ENCODE measurements around the gene SERF1A.
"Not testable (repeated sequence)": the region's sequence is repeated elsewhere in the genome, so short reads cannot be mapped to it uniquely, and the experiment has no call there.

The SERF1A gene
- total RNA-seq = 0 to 0.24 (median 0) reads per million in 18 experiments

DNA sequence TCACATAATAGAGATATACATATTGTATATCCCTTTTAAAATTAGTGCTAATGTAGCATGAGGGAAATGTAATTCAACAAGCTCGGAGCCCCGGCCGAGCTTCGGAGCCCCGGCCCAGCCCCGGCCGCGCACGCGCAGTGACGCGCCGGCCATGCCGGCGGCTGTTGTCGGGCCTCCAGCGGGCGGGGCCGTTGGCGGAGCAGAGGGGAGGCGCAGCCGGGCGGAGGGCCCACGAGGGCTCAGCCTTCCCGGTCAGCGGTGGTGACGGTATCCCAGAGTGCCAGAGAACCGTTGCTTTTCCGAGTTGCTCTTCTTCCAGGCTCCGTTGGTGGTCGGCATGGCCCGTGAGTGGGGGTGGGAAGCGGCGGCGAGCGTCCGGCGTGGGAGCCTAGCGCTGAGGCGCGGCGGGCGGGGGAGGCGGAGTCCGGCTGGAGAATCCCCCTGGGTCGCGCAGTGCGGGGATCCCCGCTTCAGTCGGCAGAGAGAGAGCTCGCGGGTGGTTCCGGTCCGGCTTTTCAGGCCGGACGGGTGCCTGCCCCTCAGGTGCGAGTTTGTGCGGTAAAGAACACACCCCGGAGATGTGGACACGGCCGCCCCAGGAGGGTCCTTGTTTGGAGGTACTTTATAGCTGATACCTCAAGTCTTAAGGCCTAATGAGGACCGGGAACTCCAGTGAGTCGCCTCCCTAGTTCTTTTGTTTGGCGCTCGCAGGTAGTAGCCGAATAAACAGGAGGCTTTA, at the start of gene SERF1A:
SERF1A (plus strand) TSS at position 137 of the 739 bp plus-strand sequence; CDS start at position 338, 201 bp downstream.
- DNase-seq = not testable (repeated sequence)

DNA sequence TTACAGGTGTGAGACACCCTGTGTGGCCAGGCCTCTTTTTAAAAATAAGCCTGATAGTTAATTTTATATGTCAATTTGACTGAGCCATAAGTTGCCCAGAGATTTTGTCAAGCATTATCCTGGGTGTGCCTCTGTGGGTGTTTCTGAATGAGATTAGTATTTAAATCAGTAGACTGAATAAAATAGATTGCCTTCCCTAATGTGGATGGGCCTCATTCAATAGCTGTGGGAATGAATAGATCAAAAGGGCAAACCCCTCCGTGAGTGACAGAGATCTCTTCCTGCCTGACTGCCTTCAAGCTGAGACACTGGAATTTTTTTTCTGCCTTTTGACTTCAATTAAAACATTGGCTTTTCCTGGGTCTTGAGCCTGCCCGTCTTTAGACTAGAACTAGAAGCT, 33.7 kb upstream of the SERF1A start:
- DNase-seq = not testable (repeated sequence)

DNA sequence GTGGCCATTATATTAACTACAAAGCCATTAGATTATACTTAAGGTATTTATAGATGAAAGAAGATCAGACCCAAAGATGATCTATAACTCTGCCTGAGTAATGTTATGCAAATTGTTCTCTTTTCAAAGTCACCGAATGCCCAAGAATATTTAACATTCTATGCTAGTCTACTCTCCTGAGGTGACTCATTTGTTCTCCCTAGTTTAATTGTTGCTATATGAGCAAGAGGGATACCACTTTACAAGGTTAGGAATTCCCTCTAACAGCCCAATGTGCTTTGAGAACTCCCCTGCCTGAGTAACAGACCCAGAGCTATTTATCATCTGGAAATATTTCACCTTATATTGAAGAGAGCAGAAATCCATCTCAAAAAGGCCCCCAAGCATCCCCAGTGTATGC, 29.8 kb upstream of the SERF1A start:
- not testable (repeated sequence) for DNase-seq

DNA sequence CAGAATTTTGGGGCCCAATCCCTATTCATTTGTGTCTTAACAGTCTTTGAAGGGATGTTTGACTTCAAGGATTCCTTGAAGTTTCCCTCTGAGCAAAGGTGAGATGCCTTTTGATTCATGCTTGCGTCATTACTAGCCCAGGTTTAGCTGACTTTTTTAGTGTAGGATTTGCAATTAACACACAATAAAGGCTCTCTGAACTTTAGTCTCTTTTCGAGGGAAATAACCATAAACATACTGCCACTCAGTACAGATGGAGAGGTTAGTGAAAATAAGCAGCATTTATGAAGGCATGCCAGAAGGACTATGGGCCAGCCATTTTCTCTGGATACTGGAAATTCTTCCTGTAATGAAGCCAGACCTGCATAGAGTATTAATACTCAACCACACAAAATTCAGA, 4.4 kb upstream of the SERF1A start:
- DNase-seq = not testable (repeated sequence)

DNA sequence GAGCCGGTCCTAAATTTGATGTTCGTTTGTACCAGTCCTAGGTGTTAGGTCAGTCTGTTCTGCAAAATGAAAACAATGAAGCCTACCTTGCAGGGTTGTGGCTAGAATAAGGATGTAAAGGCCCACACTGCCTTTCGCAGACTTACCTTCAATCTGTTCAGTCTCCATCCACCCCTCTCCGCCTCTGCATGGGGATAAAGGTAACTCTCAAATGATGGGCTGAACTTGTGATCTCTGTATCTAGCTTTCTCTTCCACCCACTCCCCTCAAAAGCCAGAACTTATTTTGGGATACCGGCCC, 753 bp downstream of the SERF1A start:
- DNase-seq = not testable (repeated sequence)

DNA sequence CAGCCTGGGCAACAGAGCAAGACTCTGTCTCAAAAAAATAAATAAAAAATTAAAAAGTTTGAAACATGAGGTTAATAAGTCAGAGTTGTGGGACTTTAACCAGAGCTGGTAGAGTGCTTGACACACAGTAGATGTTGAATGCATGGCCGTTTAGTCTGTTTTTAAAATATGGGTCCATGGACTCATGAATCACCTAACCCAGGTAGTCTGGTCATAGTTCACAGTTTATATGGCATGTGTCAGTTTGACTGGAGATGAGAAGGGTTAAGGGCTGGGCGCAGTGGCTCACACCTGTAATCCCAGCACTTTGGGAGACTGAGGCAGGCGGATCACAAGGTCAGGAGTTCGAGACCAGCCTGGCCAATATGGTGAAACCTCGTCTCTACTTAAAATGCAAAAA, 6.2 kb downstream of the SERF1A start:
- not testable (repeated sequence) for DNase-seq

DNA sequence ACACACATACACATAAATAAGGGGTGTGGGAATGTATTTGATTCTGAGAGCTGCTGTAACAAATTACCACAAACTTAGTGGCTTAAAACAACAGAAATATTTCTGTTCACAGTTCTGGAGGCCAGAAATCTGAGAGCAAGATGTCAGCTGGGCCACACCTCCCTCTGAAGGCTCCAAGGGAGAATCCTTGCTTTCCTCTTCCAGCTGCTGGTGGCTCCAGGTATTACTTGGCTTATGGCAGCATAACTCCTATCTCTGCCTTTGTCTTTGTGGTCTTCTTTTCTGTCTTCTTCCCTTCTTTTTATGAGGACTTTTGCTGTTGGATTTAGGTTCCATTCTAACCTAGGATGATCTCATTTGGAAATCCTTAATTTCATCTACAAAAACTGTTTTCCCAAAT, 16.4 kb downstream of the SERF1A start:
- DNase-seq = not testable (repeated sequence)

DNA sequence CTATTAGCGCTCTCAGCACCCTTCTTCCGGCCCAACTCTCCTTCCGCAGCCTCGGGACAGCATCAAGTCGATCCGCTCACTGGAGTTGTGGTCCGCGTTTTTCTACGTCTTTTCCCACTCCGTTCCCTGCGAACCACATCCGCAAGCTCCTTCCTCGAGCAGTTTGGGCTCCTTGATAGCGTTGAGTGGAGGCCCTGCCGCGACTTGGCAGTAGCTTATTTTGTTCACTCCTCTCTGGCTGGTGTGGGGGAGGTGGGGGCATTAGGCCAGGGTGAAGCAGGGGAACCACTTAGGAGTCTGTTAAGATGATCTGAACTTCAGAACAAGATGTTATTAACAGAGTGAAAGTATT, 24.7 kb downstream of the SERF1A start:
- DNase-seq = not testable (repeated sequence)

DNA sequence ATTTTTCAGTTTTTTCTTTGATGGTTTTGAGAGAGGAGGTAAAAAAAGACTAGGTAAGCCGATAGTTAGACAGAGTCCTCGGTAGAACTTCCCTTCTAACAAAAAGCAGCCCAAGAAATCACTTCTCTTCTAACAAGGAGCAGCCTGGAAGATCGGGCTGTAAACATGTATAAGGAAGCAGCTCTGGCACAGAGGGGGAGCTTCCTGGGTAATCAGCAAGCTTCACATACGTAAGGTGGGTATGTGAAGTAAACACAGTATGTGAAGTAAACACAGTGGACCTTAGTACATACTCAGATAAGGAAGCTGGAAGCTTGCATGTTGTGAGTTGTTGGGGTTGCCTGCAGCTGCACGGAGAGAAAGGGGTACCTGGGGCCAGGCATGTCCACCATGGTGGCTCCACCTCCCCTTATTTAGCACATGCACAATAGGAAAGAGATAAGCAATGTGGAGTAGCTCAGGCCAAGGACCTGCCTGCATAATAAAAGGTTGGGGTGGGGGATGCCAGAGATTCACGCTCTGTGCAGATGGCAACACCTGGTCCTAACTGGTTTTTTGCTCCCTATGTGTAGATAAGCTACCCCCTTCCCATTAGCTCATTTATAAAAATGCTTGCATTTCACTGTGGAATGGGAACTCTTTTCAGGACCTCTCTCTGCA, 31.4 kb downstream of the SERF1A start:
- DNase-seq = not testable (repeated sequence)

DNA sequence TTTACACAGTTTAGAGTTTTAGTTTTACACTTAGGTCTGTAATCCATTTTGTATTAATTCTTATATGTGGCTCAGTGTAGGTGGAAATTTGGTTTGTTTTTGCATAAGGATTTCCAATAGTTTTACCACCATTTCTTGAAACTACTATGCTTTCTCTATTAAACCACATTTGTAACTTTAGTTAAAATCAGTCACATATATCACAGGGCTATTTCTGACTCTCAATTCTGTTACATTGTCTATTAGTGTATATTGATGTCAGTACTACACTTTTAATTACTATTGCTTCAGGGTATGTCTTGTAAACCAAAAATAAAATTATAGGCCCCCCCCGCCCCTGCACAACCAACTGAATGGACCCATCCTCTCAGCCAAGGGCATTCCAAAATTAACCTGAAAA, 32.1 kb downstream of the SERF1A start:
- not testable (repeated sequence) for DNase-seq

DNA sequence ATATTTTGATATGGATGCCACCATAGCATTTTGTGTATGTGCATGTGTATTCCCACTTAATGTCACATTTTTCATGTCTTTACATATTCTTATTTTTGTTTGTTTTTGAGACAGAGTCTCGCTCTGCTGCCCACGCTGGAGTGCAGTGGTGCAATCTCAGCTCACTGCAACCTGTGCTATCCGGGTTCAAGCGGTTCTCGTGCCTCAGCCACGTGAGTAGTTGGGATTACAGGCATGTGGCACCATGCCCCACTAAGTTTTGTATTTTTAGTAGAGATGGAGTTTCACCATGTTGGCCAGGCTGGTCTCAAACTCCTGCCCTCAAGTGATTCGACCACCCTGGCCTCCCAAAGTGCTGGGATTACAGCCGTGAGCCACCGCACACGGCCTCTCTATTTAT, 52.6 kb downstream of the SERF1A start:
- DNase-seq = not testable (repeated sequence)
